ENCODE measurements around the gene ZNF408.

DNA sequence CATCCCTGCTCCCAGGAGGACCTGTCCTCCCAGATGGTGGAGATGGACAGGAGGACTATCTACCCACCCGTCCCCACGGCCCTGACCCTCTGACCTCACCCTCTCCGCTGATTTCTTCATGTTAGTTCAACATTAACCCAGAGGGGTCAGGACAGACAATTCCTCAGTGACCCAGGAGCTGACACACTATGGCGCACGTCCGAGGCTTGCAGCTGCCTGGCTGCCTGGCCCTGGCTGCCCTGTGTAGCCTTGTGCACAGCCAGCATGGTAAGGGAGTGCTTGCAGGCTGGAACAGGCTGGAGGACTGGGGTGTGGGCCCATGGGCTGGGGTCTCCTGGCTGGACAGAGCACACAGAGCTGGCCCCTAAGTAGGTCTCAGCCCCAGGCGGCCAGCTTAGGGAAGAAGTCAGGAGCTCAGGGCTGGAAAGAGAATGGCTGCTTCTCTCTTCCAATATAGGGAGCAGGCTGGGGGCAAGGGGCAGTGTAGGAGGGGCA lies 18.3 kb downstream of the ZNF408 start, which contains the start of gene F2:
- no peak for TF ChIP-seq SIN3A (IDR thresholded peaks at IDR 0.05; ENCODE audit: low read depth)
- TF ChIP-seq, protein P1, sequence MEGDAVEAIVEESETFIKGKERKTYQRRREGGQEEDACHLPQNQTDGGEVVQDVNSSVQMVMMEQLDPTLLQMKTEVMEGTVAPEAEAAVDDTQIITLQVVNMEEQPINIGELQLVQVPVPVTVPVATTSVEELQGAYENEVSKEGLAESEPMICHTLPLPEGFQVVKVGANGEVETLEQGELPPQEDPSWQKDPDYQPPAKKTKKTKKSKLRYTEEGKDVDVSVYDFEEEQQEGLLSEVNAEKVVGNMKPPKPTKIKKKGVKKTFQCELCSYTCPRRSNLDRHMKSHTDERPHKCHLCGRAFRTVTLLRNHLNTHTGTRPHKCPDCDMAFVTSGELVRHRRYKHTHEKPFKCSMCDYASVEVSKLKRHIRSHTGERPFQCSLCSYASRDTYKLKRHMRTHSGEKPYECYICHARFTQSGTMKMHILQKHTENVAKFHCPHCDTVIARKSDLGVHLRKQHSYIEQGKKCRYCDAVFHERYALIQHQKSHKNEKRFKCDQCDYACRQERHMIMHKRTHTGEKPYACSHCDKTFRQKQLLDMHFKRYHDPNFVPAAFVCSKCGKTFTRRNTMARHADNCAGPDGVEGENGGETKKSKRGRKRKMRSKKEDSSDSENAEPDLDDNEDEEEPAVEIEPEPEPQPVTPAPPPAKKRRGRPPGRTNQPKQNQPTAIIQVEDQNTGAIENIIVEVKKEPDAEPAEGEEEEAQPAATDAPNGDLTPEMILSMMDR (IDR thresholded peaks at IDR 0.05 in 2 of 3, conservative IDR thresholded peaks at IDR 0.05 in 1 of 3; ENCODE audit: borderline replicate concordance in 1 of 3, insufficient read depth in 1 of 3, low read depth in 2 of 3, low read length in 2 of 3) = no peak
- TF ChIP-seq POLR2A (IDR thresholded peaks at IDR 0.05; ENCODE audit: borderline replicate concordance, extremely low read depth, insufficient read depth, insufficient read length) = no peak
- TF ChIP-seq, protein P2, sequence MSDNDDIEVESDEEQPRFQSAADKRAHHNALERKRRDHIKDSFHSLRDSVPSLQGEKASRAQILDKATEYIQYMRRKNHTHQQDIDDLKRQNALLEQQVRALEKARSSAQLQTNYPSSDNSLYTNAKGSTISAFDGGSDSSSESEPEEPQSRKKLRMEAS (IDR thresholded peaks at IDR 0.05) = no peak
- no peak for TF ChIP-seq EZH2 (IDR thresholded peaks at IDR 0.05)
- no peak for TF ChIP-seq CEBPB (IDR thresholded peaks at IDR 0.05; ENCODE audit: low read depth)
- TF ChIP-seq RAD21 (IDR thresholded peaks at IDR 0.05; ENCODE audit: low read depth) = no peak
- no peak for TF ChIP-seq ZNF274 (IDR thresholded peaks at IDR 0.05; ENCODE audit: low read depth, low read length)
- TF ChIP-seq, protein P3, sequence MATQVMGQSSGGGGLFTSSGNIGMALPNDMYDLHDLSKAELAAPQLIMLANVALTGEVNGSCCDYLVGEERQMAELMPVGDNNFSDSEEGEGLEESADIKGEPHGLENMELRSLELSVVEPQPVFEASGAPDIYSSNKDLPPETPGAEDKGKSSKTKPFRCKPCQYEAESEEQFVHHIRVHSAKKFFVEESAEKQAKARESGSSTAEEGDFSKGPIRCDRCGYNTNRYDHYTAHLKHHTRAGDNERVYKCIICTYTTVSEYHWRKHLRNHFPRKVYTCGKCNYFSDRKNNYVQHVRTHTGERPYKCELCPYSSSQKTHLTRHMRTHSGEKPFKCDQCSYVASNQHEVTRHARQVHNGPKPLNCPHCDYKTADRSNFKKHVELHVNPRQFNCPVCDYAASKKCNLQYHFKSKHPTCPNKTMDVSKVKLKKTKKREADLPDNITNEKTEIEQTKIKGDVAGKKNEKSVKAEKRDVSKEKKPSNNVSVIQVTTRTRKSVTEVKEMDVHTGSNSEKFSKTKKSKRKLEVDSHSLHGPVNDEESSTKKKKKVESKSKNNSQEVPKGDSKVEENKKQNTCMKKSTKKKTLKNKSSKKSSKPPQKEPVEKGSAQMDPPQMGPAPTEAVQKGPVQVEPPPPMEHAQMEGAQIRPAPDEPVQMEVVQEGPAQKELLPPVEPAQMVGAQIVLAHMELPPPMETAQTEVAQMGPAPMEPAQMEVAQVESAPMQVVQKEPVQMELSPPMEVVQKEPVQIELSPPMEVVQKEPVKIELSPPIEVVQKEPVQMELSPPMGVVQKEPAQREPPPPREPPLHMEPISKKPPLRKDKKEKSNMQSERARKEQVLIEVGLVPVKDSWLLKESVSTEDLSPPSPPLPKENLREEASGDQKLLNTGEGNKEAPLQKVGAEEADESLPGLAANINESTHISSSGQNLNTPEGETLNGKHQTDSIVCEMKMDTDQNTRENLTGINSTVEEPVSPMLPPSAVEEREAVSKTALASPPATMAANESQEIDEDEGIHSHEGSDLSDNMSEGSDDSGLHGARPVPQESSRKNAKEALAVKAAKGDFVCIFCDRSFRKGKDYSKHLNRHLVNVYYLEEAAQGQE (IDR thresholded peaks at IDR 0.05; ENCODE audit: low read depth) = no peak
- TF ChIP-seq POLR2AphosphoS5 (IDR thresholded peaks at IDR 0.05; ENCODE audit: low read depth, low read length) = no peak
- no peak for TF ChIP-seq SP1 (IDR thresholded peaks at IDR 0.05; ENCODE audit: low read depth)
- no peak for TF ChIP-seq ELF1 (IDR thresholded peaks at IDR 0.05; ENCODE audit: borderline replicate concordance, low read depth)
- TF ChIP-seq, protein P4, sequence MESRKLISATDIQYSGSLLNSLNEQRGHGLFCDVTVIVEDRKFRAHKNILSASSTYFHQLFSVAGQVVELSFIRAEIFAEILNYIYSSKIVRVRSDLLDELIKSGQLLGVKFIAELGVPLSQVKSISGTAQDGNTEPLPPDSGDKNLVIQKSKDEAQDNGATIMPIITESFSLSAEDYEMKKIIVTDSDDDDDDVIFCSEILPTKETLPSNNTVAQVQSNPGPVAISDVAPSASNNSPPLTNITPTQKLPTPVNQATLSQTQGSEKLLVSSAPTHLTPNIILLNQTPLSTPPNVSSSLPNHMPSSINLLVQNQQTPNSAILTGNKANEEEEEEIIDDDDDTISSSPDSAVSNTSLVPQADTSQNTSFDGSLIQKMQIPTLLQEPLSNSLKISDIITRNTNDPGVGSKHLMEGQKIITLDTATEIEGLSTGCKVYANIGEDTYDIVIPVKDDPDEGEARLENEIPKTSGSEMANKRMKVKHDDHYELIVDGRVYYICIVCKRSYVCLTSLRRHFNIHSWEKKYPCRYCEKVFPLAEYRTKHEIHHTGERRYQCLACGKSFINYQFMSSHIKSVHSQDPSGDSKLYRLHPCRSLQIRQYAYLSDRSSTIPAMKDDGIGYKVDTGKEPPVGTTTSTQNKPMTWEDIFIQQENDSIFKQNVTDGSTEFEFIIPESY (IDR thresholded peaks at IDR 0.05; ENCODE audit: extremely low read depth, insufficient replicate concordance, low read length) = no peak

Data from HCT116 (cell line).